SK-N-SH (cell line): Measurements from ENCODE around the gene UCN2. TPM values are rescaled to one million over a fixed set of nuclear protein-coding genes. Genes with fewer than 3 reads are reported as not detected.
A peak's percentile ranks its signal among the peaks of the same experiment; 100 is the strongest.

ENCODE experiments used
- CTCF ChIA-PET: fragments of 300-600, 350-600 bp; formaldehyde crosslinking; extraction: SDS; loops from one replicate; lab custom pipeline; 2021; lab: Yijun Ruan, JAX
- POLR2A ChIA-PET: fragments of 350-600 bp; sonication (Branson Sonifier 250); formaldehyde crosslinking; extraction: SDS; loops from one replicate; lab custom pipeline; 2020; ENCODE audit warnings: antibody characterized with exemption, inconsistent platforms; lab: Yijun Ruan, JAX
- DNase-seq: peaks from one replicate; pipeline ENCODE4 v3.0.0; 2012
- H2AFZ ChIP-seq: fragments of 200-600 bp; sonication (generic); 2 replicates; pipeline ENCODE4 v1.8.1; 2016; ENCODE audit warnings: antibody characterized with exemption, mild to moderate bottlenecking, low read depth
- H3F3A ChIP-seq: fragments of 200-600 bp; sonication (generic); replicated peaks from 2 replicates; pipeline ENCODE3; 2016; ENCODE audit warnings: antibody characterized with exemption, mild to moderate bottlenecking; ENCODE audit not compliant: insufficient read depth
- H3K27ac ChIP-seq, 2 experiments: fragments of 200-500 bp in 1 of 2; fragments of 200-600 bp in 1 of 2; sonication (Bioruptor generic) in 1 of 2; sonication (generic), shearing (Covaris generic) in 1 of 2; 2 replicates each; pipeline versions ENCODE4 v1.5.1 to v1.6.1; 2014 to 2016; ENCODE audit warnings: low read depth in 2 of 2, inconsistent platforms in 1 of 2, low read length in 1 of 2, mild to moderate bottlenecking in 1 of 2, mixed read lengths in 1 of 2
- H3K27me3 ChIP-seq: fragments of 200-600 bp; sonication (generic), shearing (Covaris generic); 2 replicates; pipeline ENCODE4 v1.6.1; 2016; ENCODE audit warnings: mixed run types; ENCODE audit not compliant: insufficient read depth
- H3K36me3 ChIP-seq, 2 experiments: fragments of 200-500 bp in 1 of 2; fragments of 200-600 bp in 1 of 2; sonication (Bioruptor generic) in 1 of 2; sonication (generic) in 1 of 2; replicated peaks in 1 of 2; 2 replicates each; pipeline versions ENCODE3 to v1.5.1; 2014 to 2016; ENCODE audit warnings: low read length in 1 of 2, mild to moderate bottlenecking in 1 of 2; ENCODE audit not compliant: insufficient read depth in 2 of 2, control insufficient read depth in 1 of 2
- H3K4me1 ChIP-seq, 2 experiments: fragments of 200-500 bp in 1 of 2; fragments of 200-600 bp in 1 of 2; sonication (Bioruptor generic) in 1 of 2; sonication (generic), shearing (Covaris generic) in 1 of 2; 2 replicates each; pipeline versions ENCODE4 v1.5.1 to v1.6.1; 2014 to 2016; ENCODE audit warnings: low read depth in 1 of 2, low read length in 1 of 2, mixed run types in 1 of 2; ENCODE audit not compliant: insufficient read depth in 2 of 2, control insufficient read depth in 1 of 2
- H3K4me2 ChIP-seq: fragments of 200-600 bp; sonication (generic), shearing (Covaris generic); 2 replicates; pipeline ENCODE4 v1.6.1; 2017; ENCODE audit warnings: mixed run types
- H3K4me3 ChIP-seq, 2 experiments: fragments of 200-500 bp in 1 of 2; fragments of 200-600 bp in 1 of 2; sonication (Bioruptor generic) in 1 of 2; sonication (generic), shearing (Covaris generic) in 1 of 2; 2 replicates each; pipeline versions ENCODE4 v1.5.1 to v1.8.1; 2014 to 2016; ENCODE audit warnings: low read depth in 2 of 2, inconsistent platforms in 1 of 2, low read length in 1 of 2, mild to moderate bottlenecking in 1 of 2, mixed read lengths in 1 of 2, moderate library complexity in 1 of 2
- H3K79me2 ChIP-seq: fragments of 200-600 bp; sonication (generic); 2 replicates; pipeline ENCODE4 v1.8.1; 2017; ENCODE audit warnings: mild to moderate bottlenecking; ENCODE audit not compliant: insufficient read depth
- H3K9ac ChIP-seq: fragments of 200-600 bp; sonication (generic); 2 replicates; pipeline ENCODE4 v1.6.1; 2017; ENCODE audit warnings: mixed run types
- H3K9me2 ChIP-seq: fragments of 200-600 bp; sonication (generic); 2 replicates; pipeline ENCODE4 v1.6.1; 2017; ENCODE audit warnings: mixed run types
- H3K9me3 ChIP-seq: fragments of 200-600 bp; sonication (generic); 2 replicates; pipeline ENCODE4 v1.6.1; 2017; ENCODE audit warnings: mixed run types, mild to moderate bottlenecking, moderate library complexity
- H4K20me1 ChIP-seq: fragments of 200-600 bp; sonication (generic); 2 replicates; pipeline ENCODE4 v1.6.1; 2017; ENCODE audit warnings: mild to moderate bottlenecking, mixed run types; ENCODE audit not compliant: insufficient read depth
- ELF1 ChIP-seq: IDR thresholded peaks from 2 replicates; pipeline ENCODE4 v1.4.0; 2012
- EZH2phosphoT487 ChIP-seq: fragments of 200-600 bp; sonication (generic); IDR thresholded peaks from 2 replicates; pipeline ENCODE4 v1.6.1; 2017; ENCODE audit warnings: low read depth, mixed run types, mild to moderate bottlenecking, antibody characterized with exemption, moderate library complexity, borderline replicate concordance
- FOXM1 ChIP-seq: IDR thresholded peaks from 2 replicates; pipeline ENCODE4 v1.4.0; 2012; ENCODE audit warnings: low read depth, mild to moderate bottlenecking
- GATA2 ChIP-seq: sonication (generic); formaldehyde crosslinking; IDR thresholded peaks from 2 replicates; pipeline ENCODE4 v1.5.0; 2020; ENCODE audit warnings: mild to moderate bottlenecking, missing genetic modification reagents
- MXI1 ChIP-seq: IDR thresholded peaks from 2 replicates; pipeline ENCODE4 v1.6.1; 2012; ENCODE audit warnings: mild to moderate bottlenecking, low read depth, low read length, improper control_type of control experiment
- NRF1 ChIP-seq: IDR thresholded peaks from 2 replicates; pipeline ENCODE4 v1.6.1; 2012; ENCODE audit warnings: low read depth, mild to moderate bottlenecking, low read length
- POLR2AphosphoS5 ChIP-seq: IDR thresholded peaks from 2 replicates; pipeline ENCODE4 v1.6.1; 2012; ENCODE audit warnings: low read depth, low read length
- RXRA ChIP-seq: IDR thresholded peaks from 2 replicates; pipeline ENCODE4 v1.4.0; 2012; ENCODE audit warnings: low read depth, mild to moderate bottlenecking, borderline replicate concordance
- SIN3A ChIP-seq: IDR thresholded peaks from 2 replicates; pipeline ENCODE4 v1.6.1; 2012; ENCODE audit warnings: low read depth, mild to moderate bottlenecking, low read length, moderate library complexity, borderline replicate concordance
- TCF12 ChIP-seq: IDR thresholded peaks from 2 replicates; pipeline ENCODE4 v1.4.0; 2012
- USF1 ChIP-seq: IDR thresholded peaks from 2 replicates; pipeline ENCODE4 v1.4.0; 2012; ENCODE audit warnings: low read depth, borderline replicate concordance
- WGBS: methylation state at CpG from one replicate; pipeline ENCODE4 v1.1.6; 2017; ENCODE audit warnings: low lambda C conversion rate; 5-methylcytosine and 5-hydroxymethylcytosine counted together
- polyA plus RNA-seq, 3 experiments: library from polyadenylated mRNA; depleted of rRNA; stranded (reverse); fragments of >200 nt; gene quantifications; 2 replicates each; pipeline ENCODE4 v1.2.3, GENCODE V29; 2012
- TF ChIP-seq, protein P1 (sequence below): IDR thresholded peaks from 2 replicates; pipeline ENCODE4 v1.6.1; 2012; ENCODE audit warnings: mild to moderate bottlenecking, low read depth, low read length, moderate library complexity
- TF ChIP-seq, protein P2 (sequence below): fragments of 150-350 bp; IDR thresholded peaks from 2 replicates; pipeline ENCODE4 v1.6.1; 2017; ENCODE audit warnings: antibody characterized with exemption, low read length, low read depth, borderline replicate concordance
- TF ChIP-seq, protein P3 (sequence below): IDR thresholded peaks from 2 replicates; pipeline ENCODE4 v1.4.0; 2012; ENCODE audit warnings: low read depth, borderline replicate concordance

The UCN2 gene
- polyA plus RNA-seq, 1 of the 3 experiments (the other 2 are of a cell fraction), result 0.69 TPM

- Histone ChIP-seq H3K4me2 (peak within 1 kb of the TSS; percentile 82), H3K9ac (peak within 1 kb of the TSS; percentile 53), H3K9me2 (no peaks in the 10 kb centered on the region), H4K20me1 (no peaks in the 10 kb centered on the region), H3K27ac (peak within 1 kb of the TSS in 1 of 2 experiments; percentile 96; a peak in 2 of 4 replicates), H3K36me3 (peaks cover 0 to 11% of the 10 kb centered on the region in 2 experiments), H2AFZ (no peak within 1 kb of the TSS), H3K27me3 (no peaks in the 10 kb centered on the region), H3K79me2 (peaks cover 5% of the 10 kb centered on the region; the same call in 1 of the 2 replicates), H3K4me1 (peaks cover 30 to 36% of the 10 kb centered on the region in 2 experiments; a peak in 3 of 4 replicates), H3F3A (peaks cover 41% of the 10 kb centered on the region)
- ChIA-PET CTCF (no interaction called here), POLR2A (interaction anchor here (0.6 kb wide), 1 partner anchor 427 kb away, joined by 3 read pairs; no protein-coding TSS in a partner anchor)
- WGBS, result 4% methylated on average over 11 of the region's 35 CpGs
- peak; percentile 80 for DNase-seq
- TF ChIP-seq ELF1 (no peak), EZH2phosphoT487 (no peak)
- TF ChIP-seq, all 33 proteins: peak for 0
- no peaks in the 10 kb centered on the region for H3K9me3 ChIP-seq
- peak within 1 kb of the TSS; percentile 31 to 54; a peak in 3 of 4 replicates for H3K4me3 ChIP-seq
These were observed 31.5 kb upstream of the UCN2 start, which contains the start of gene COL7A1 for GRCh38 chr3:48595075-48595525. COL7A1 (minus strand) TSS chr3:48595329; CDS start chr3:48595159, 170 bp downstream.

DNA sequence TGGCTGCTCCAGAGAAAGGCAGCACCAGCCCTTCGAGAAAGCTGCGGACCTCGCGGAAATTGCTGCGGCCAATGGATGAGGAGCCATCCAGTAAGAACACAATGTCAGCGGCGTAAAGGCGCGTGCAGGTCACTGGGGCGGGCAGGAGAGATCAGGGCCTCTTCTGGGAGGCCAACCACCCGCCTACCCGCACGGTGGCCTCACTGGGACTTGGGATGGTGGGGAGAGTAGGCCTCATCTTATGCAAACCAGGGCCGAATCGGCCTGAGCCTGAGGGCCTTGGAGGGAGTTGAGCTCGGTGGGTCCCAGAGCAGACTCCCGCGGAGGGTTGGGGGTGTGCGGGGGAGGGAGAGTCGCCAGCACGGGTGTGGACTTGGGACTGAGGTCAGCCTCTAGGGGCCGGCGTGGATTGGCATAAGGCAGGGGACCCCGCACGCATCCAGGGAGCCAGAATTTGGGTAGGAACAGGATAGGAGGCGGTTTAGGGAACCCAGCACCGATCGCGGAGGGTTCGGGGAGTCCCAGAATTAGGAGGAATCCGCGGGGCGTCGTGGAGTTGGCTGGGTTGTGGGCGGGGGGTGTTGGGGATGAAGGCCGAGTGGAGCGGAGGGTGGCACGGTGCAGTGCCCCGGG is 31.0 kb upstream of the UCN2 start:
- H3K27me3 ChIP-seq, result no peaks in the 10 kb centered on the region
- POLR2A ChIA-PET, result no interaction called here
- H3K4me2 ChIP-seq, result peak overlapping the region; percentile 82
- no peak for TF ChIP-seq GATA2 (CRISPR knock-in tag)
- TF ChIP-seq, protein P1, sequence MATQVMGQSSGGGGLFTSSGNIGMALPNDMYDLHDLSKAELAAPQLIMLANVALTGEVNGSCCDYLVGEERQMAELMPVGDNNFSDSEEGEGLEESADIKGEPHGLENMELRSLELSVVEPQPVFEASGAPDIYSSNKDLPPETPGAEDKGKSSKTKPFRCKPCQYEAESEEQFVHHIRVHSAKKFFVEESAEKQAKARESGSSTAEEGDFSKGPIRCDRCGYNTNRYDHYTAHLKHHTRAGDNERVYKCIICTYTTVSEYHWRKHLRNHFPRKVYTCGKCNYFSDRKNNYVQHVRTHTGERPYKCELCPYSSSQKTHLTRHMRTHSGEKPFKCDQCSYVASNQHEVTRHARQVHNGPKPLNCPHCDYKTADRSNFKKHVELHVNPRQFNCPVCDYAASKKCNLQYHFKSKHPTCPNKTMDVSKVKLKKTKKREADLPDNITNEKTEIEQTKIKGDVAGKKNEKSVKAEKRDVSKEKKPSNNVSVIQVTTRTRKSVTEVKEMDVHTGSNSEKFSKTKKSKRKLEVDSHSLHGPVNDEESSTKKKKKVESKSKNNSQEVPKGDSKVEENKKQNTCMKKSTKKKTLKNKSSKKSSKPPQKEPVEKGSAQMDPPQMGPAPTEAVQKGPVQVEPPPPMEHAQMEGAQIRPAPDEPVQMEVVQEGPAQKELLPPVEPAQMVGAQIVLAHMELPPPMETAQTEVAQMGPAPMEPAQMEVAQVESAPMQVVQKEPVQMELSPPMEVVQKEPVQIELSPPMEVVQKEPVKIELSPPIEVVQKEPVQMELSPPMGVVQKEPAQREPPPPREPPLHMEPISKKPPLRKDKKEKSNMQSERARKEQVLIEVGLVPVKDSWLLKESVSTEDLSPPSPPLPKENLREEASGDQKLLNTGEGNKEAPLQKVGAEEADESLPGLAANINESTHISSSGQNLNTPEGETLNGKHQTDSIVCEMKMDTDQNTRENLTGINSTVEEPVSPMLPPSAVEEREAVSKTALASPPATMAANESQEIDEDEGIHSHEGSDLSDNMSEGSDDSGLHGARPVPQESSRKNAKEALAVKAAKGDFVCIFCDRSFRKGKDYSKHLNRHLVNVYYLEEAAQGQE, result no peak
- TF ChIP-seq MXI1, result no peak
- TF ChIP-seq SIN3A, result no peak
- TF ChIP-seq, protein P2, sequence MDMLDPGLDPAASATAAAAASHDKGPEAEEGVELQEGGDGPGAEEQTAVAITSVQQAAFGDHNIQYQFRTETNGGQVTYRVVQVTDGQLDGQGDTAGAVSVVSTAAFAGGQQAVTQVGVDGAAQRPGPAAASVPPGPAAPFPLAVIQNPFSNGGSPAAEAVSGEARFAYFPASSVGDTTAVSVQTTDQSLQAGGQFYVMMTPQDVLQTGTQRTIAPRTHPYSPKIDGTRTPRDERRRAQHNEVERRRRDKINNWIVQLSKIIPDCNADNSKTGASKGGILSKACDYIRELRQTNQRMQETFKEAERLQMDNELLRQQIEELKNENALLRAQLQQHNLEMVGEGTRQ, result no peak
- TF ChIP-seq USF1, result no peak
- no peak for TF ChIP-seq TCF12
- TF ChIP-seq FOXM1, result no peak
- TF ChIP-seq NRF1, result no peak
- TF ChIP-seq POLR2AphosphoS5, result no peak
- no peak for TF ChIP-seq RXRA
- TF ChIP-seq, protein P3, sequence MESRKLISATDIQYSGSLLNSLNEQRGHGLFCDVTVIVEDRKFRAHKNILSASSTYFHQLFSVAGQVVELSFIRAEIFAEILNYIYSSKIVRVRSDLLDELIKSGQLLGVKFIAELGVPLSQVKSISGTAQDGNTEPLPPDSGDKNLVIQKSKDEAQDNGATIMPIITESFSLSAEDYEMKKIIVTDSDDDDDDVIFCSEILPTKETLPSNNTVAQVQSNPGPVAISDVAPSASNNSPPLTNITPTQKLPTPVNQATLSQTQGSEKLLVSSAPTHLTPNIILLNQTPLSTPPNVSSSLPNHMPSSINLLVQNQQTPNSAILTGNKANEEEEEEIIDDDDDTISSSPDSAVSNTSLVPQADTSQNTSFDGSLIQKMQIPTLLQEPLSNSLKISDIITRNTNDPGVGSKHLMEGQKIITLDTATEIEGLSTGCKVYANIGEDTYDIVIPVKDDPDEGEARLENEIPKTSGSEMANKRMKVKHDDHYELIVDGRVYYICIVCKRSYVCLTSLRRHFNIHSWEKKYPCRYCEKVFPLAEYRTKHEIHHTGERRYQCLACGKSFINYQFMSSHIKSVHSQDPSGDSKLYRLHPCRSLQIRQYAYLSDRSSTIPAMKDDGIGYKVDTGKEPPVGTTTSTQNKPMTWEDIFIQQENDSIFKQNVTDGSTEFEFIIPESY, result no peak
- no peak for TF ChIP-seq EZH2phosphoT487
- H4K20me1 ChIP-seq, result no peaks in the 10 kb centered on the region
- peak overlapping the region; percentile 53 for H3K9ac ChIP-seq
- WGBS, result 72% methylated on average over 31 of the region's 39 CpGs
- CTCF ChIA-PET, result no interaction called here
- H2AFZ ChIP-seq, result no peak overlapping the region
- peak overlapping the region; percentile 31 to 54; a peak in 3 of 4 replicates for H3K4me3 ChIP-seq
- peak overlapping the region in 1 of 2 experiments; percentile 96; a peak in 2 of 4 replicates for H3K27ac ChIP-seq
- H3K79me2 ChIP-seq, result peaks cover 5% of the 10 kb centered on the region; the same call in 1 of the 2 replicates
- no peaks in the 10 kb centered on the region for H3K9me2 ChIP-seq
- peaks cover 28 to 30% of the 10 kb centered on the region in 2 experiments; a peak in 3 of 4 replicates for H3K4me1 ChIP-seq
- DNase-seq, result peak; percentile 49
- peaks cover 38% of the 10 kb centered on the region for H3F3A ChIP-seq
- no peaks in the 10 kb centered on the region for H3K9me3 ChIP-seq
- peaks cover 0 to 6% of the 10 kb centered on the region in 2 experiments for H3K36me3 ChIP-seq
